Kasumi-1 (cell line): Measurements from ENCODE around the gene SNAPC2.
"Not testable (repeated sequence)": the region's sequence is repeated elsewhere in the genome, so short reads cannot be mapped to it uniquely, and the experiment has no call there.

Experiments
- DNase-seq, 2 experiments: peaks; one replicate each; lab custom pipeline; 2025; lab: John Stamatoyannopoulos, UW

The SNAPC2 gene

DNA sequence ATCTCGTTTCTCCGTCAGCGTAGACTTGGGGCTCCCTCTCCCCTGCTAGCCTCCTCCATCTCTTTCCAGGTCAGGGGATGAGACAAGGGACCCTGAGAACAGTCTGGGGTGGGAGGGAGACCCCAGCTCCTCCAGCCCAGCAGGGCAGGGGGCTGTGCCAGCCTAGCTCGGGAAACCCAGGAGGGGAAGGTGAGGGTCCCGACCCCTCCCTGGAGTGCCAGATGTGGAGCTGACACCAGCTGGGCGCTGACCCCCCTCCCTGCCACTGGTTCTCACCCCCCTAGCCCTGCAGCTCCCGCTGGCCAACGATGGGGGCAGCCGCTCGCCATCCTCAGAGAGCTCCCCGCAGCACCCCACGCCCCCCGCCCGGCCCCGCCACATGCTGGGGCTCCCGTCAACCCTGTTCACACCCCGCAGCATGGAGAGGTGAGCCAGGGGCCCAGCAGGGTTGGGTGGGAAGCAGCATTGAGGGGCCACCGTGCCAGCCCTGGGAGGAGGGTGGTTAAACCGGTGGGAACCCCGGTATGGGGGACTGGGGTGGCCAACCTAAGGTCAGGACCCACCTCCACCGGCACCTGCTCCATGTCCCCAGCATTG lies 10.6 kb upstream of the SNAPC2 start:
- no peak for DNase-seq

DNA sequence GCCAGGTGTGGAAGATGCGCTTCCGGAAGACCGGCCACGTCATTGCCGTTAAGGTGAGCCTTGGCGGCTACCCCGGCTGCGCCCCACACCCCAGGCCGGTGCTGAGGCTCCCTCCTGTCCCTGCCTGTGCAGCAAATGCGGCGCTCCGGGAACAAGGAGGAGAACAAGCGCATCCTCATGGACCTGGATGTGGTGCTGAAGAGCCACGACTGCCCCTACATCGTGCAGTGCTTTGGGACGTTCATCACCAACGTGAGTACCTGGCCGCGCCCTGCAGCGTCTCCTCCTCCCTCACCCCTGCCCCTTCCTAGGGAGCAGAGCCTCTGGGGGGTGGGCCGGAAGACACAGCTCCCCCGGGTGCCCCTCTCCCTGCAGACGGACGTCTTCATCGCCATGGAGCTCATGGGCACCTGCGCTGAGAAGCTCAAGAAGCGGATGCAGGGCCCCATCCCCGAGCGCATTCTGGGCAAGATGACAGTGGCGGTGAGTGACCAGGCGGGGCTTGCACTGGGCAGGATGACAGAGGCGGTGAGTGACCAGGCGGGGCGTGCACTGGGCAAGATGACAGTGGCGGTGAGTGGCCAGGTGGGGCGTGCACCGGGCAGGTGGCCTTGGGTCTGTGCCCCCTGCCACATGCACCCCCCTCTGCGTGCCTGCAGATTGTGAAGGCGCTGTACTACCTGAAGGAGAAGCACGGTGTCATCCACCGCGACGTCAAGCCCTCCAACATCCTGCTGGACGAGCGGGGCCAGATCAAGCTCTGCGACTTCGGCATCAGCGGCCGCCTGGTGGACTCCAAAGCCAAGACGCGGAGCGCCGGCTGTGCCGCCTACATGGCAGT lies 9.6 kb upstream of the SNAPC2 start:
- no peak for DNase-seq

DNA sequence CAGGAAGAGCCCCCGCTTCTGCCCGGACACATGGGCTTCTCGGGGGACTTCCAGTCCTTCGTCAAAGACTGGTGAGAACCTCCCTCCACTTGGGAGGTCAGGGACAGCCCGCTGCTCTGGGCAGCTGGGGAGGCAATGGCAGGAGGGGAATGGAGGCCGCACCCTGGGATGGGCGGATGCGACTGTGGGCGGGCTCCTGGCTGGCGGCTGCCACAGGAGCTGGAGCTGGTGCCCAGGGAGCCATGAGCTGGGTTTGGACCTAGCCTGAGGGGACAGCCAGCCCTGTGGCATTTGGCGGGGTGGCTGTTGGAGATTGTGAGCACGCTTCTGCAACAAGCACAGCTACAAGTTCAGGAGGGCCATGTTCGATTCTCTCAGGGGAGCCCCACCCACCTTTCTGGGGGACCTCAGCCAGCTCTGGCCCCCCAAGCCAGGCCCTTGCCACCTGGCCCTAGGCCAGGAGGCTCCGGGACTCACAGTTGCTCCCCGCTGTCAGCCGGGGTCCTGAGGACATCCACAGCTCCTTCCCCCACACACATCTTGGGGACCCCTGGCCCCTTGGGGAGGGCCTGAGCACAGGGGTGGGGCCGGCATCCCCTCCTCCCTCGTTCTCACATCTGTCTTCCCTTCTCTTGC lies 8.5 kb upstream of the SNAPC2 start:
- no peak for DNase-seq

DNA sequence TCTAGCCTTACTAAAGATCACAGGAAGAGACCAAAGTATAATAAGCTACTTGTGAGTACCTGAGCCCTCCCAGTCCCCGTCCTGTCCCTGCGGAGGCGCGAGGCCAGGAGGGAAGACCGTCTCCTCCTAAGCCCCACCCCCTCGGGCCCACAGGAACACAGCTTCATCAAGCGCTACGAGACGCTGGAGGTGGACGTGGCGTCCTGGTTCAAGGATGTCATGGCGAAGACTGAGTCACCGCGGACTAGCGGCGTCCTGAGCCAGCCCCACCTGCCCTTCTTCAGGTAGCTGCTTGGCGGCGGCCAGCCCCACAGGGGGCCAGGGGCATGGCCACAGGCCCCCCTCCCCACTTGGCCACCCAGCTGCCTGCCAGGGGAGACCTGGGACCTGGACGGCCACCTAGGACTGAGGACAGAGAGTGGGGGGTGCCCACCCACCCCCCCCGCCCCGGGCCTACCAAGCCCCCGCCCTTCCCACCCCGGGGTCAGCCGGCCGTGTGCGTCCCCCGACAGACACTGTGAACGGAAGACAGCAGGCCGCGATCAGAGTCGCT lies 7.9 kb upstream of the SNAPC2 start:
- no peak for DNase-seq

DNA sequence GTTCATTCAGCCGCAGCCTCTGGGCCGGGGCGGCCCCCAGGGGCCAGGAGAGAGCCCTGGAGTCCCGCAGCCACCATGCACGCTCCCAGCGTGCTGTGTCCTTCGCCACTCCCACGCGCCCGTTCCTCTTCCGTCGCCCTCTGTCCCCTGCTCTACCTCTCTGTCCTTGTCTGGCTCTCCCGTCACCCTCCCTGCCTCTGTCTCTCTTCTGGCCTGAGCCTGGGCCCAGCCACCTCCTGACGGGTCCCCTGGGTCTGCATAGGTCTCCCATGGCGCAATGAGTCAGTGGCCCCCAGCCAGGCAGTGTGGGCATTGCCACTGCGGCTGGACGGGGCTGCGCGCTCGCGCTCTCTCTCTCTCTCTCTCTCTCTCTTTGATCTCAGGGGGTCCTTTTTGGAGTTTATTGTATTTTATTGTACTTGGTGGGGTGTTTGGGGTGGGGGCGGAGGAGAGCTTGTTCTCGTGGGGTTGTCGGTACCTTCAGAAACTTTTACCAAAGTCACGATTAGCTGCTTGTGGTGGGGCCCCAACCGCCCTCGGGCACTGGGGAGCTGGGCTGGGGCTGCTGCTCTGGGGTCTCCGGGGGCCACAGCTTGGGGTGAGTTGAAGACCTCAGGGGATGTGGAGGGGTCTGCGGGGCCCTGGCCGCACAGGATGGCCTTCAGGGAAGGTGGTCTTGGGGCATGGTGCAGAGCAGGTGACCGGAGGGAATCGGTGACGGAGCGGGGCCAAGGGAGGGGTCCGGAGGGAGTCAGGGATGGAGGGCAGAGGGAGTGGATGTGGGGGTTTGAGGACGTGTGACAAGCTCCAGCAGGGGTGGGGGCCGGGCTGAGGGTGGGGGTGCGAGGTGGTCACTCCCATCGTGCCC lies 7.2 kb upstream of the SNAPC2 start:
- no peak for DNase-seq

DNA sequence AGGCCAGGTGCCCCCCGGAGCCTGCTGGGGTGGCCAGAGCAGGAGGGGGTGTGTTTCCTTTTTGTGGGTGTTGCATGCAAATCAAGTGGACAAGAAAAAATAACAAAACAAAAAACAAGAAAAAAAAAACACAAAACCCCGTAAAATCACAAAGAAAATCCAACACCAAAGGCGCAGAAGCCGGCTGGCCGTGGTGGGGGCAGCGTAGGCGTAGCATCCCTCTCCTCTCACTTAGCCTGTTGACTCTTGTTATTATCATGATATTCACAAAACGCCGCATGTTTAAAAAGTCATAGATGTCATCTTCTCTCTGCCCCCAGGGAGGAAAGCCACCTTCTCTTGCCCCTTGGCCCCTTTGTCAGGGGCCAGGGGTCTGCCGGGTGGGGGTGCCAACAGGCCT lies 6.5 kb upstream of the SNAPC2 start:
- no peak for DNase-seq

DNA sequence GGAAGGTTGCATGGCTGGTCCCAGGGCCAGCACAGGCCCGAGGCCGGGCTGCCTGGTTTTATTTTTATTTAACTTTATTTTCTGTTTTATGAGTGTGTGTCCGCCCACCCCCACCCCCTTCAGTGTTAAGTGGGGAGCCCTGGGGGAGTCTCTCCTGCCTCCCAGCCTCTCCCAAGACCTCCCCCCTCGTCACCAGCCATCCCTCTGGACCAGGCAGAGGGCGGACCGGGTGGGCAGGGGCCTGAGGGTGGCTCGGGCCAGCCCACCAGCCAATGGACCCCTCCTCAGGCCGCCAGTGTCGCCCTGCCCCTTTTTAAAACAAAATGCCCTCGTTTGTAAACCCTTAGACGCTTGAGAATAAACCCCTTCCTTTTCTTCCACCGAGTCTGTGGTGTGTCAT lies 6.0 kb upstream of the SNAPC2 start:
- no peak for DNase-seq

DNA sequence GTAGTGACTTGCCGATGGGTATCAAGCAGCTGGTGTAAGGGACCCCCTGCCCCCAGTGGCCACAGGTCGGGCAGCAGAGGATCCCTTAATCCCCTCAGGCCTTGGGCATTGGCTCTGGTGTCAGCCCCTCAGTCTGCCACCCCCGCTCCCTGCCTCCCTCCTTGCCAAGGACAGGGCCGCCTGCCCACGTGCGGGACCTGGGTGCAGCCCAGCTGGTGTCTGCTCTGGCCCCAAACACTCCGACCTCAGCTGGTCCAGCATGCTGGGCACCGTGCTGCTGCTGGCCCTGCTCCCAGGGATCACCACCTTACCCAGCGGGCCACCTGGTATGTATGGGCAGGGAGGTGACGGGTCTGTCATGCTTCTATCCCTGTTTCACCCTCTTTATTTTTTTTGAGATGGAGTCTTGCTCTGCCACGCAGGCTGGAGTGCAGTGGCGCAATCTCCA lies 5.5 kb upstream of the SNAPC2 start, which contains the start of gene TGFBR3L:
Gene TGFBR3L, plus strand, starts transcription at position 233 of the 448 bp plus-strand sequence.
- DNase-seq: no peak

DNA sequence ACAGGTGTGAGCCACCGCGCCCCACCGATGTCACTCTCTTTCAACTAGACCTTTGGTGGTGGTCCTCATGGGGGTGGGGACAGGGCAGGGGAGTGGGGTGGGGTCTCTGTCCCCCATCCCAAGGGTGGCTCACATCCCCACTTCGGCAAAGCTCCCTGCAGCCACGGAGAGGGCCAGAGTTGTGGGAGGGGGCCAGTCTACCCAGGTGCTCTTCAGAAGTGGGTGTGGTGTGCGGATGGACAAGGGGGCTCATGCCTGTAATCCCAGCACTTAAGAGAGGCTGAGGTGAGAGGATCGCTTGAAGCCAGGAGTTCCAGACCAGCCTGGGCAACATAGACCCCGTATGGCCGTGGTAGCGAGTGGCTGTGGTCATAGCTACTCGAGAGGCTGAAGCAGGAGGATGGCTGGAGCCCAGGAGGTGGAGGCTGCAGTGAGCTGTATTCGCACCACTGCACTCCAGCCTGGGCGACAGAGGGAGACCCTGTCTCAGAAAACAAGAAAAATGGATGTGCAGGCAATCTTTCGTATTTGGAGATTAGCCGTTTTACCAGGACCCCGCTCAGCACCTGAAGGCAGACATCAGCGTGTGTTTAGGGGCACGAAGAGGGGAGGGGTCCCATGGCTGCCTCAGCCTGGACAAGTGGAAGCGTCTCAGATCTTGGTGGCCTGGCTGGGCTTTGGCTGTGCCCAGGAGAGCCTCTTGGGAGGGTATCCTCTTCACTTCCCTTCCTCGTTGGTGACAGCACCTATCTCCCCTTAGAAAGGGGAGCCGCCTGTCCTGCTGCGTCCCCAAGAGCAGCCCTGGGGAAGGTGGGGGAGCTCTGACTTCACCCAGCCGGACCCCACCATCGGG lies 4.7 kb upstream of the SNAPC2 start:
- DNase-seq: no peak

DNA sequence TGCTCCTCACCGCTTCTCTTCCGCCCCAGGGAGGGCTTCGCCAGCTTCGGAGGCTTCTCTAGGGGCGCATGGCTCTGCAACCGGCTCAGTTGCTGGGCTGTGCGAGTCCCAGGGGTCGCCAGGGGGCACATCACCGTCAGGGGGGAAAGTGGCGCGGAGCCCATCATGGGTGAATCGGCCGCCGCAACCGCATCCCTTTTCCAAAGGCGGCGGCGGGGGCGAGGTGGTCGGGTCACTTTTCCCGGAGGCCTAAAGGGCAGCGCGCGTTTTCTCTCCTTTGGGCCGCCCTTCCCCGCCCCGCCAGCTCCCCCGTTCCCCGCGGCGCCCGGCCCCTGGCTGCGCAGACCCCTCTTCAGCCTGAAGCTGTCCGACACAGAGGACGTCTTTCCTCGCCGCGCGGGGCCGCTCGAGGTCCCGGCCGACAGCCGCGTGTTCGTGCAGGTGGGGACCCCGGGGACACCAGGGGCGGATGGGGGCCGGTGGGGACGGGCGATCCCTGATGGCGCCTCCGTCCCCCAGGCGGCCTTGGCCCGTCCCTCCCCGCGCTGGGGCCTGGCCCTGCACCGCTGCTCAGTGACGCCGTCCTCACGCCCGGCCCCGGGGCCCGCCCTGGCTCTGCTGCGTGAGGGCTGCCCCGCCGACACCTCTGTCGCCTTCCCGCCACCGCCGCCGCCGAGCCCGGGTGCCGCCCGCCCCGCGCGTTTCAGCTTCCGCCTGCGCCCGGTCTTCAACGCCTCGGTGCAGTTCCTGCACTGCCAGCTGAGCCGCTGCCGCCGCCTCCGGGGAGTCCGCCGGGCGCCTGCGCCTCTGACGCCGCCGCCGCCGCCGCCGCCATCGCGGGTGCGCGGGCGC lies 3.8 kb upstream of the SNAPC2 start:
- DNase-seq: no peak

DNA sequence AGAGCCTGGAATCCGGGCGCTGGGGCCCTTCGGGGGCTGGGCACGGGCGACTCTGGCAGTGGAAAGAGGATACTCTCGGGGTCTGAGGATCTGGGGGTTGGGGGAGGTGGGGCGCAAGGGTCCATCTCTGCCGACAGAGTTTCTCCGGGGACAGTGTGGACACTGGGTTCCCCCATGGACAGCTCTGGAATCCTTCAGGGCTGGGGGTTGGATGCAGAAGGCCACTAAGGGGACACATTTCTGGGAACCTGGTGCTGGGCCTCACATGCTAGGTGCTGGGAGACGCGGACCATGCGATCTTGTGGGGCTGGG lies 3.2 kb upstream of the SNAPC2 start:
- DNase-seq: no peak

DNA sequence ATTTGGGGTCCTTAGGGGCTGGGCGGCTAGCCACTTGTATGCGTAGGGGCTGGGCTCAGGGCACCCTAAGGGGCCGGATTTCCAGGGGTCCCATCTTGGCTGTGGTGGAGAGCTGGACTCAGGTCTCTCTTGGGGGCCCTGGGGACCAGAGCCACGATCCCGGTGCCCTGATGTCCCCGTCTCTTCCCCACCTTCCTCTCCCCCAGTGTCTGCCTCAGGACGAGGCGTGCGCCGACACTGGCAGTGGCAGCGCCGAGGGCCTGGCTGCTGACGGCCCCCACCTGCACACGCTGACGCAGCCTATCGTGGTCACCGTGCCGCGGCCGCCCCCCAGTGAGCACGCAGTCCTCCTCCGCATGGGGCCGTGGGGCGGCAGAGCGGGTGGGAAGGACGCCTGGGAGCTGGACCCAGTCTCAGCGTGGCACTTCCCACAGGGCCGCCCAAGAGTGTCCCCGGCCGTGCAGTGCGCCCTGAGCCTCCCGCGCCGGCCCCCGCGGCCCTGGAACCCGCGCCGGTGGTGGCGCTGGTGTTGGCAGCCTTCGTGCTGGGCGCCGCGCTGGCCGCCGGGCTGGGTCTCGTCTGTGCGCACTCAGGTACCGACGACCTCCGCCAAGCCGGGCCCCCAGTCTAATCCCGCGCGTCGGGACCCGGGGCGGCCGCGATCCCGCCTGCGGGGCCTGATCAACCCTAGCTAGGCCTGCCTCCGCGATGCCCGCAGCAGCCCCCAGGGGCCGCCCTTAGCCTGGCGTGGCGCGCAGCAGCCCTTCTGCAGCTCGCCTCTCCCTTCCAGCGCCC lies 2.7 kb upstream of the SNAPC2 start:
- peak; percentile 48 to 62 for DNase-seq

DNA sequence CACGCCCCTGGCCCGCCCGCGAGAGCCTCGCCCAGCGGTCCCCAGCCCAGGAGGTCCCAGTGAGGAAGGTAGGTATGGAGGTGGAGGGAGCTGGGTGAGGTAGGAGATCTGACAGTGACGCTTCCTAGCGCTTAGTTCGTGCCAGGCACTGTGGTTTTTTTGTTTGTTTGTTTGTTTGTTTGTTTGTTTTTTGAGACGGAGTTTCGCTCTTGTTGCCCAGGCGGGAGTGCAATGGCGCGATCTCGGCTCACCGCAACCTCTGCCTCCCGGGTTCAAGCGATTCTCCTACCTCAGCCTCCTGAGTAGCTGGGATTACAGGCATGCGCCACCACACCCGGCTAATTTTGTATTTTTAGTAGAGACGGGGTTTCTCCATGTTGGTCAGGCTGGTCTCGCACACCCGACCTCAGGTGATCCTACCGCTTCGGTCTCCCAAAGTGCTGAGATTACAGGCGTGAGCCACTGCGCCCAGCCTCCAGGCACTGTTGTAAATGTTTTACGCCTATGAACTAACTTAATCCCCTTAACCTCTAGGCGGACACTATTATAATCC lies 2.0 kb upstream of the SNAPC2 start:
- not testable (repeated sequence) for DNase-seq

DNA sequence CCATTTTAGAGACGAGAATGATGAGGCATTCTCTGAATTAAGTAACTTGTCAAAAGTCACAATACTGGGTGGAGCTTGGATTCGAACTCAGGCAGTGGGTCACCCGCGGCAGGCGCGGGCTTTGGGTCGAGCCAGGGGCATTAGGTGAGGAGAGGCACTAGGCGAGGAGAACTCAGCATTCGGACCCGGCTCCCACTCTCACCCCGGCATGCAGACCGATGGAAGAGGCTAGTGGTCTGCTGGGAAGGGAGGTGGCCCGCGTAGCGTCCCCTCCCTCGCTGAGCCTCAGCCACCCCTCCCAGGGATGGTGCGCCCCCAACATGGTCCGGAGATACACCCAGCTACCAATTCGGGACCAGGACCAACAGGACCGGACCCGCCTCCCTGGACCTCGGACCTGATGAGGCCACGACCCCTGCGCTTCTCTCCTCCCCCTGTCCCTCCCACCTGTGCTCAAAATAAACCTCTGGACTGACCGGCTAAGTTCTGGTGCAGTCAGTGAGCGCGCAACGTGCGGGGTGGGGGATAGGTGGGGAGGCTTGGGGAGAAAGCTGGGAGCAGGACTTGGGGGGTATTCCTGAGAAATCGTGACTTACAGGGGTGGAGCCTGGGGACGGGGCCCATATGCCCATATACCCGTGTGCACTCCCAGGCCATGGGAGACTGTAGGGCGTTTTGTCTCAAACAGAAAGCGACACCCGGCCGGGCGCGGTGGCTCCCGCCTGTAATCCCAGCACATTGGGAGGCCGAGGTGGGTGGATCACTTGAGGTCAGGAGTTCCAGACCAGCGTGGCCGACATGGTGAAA lies 1.3 kb upstream of the SNAPC2 start:
- no peak for DNase-seq

DNA sequence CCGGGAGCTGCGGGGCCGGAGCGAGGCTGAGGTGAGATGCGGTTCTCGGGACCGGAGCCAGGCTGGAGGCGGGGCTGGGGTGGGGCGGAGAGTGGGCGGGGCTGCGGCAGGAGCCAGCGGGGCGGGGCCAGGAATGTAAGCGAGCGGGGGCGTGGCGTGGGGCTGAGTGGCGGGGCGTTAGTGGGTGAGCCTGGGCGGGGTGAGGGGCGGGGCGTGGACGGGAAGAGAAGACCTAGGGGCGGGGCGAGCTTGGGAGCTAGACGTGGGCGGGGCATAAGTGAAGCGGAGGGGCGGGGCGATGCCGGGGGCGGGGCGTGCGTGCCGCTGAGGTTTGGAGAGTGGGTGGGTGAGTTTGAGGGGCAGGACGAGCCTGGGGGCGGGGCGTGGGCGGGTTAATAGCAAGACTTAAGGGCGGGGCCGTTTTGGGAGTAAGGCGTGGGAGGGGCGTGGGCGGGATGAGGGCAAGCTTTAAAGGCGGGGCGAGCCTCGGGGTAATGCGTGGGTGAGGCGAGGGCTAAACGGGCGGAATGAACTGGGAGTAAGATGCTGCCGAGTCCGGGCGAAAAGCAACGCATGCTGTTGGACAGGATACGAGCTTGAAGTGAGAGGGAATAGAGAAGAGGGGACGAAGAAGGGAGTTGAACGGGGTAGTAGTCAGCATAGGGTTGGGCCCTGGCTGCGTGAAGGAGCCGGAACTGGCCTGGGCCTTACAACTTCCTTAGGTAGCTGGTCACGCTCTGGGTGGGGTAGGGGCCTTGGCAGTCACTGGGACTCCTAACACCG lies 572 bp downstream of the SNAPC2 start:
- peak; percentile 95 to 98 for DNase-seq

DNA sequence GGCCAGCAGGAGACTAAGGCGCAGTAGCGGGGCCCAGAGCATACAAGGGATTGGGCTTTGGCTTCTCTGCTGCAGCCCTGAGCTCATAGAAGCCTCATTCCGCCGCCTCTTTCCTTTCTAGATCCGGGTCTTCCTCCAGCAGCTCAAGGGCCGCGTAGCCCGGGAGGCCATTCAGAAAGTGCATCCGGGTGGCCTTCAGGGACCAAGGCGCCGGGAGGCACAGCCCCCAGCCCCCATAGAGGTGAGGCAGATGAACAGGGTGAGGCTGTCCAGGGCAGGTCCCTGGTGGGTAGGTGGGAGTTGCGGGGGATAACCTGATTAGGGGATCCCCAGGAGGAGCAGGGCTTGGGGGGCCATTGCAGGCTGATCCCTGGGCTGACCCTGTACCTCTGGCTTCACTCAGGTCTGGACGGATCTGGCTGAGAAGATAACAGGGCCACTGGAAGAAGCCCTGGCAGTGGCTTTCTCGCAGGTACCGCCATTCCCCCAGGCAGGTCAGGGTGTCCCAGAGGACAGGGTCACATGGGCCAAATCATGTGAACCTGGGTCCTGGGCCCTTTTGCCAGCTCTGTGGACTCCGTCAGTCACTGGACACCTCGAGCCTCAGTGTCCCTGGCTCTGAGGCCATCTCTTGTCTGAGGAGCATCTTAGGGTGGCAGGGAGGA lies 1.3 kb downstream of the SNAPC2 start:
- peak in 1 of 2 experiments; percentile 42 for DNase-seq
